ENCODE results near the gene SESTD1.

The SESTD1 gene

DNA sequence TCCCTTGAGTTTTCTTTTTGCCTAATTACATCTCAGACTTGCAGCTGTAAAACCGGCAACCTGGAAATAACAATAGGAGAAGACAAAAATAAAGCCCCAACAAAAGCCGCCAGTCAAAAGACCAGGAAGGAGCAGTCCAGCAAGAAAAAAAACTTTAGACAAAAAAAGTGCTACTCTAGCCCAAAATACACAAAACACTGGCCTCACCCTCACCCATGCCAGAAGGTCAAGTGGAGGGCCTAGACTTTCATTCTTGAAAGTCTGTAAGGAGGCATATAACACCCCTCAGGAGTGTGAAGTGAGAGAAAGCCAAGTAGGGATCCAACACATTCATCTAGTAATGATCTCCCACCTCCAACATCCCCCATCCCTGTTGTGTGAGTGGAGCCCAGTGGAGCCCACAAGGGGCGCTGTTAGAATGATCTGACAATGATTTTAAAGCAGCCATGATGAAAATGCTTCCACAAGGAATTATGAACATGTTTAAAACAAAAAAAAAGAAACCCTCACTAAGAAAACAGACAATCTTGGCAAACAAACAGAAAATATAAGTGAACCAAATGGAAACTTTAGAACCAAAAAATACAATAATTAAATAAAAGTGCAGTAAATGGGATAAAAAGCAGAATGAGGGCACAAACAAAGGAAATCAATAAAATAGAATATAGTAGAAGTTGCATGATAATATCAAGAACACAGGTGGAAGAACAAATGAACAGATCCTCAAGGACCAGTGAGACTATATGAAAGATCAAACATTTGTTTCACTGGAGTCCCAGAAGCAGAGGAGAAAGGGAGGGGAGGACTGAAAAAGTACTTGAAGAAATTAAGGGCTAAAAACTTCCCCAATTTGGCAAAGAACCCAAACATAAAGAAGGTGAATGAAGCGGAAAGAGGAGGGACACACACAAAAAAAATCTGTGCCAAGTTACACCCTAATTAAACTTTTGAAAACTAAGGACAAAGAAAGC lies 23.9 kb downstream of the SESTD1 start:
- WGBS, result 94% methylated on average over 3 of the region's 4 CpGs
- H2BK15ac ChIP-seq (ENCODE audit: low read depth, poor library complexity, severe bottlenecking), result no peak overlapping the region
- no peaks in the 10 kb centered on the region for H3K9me3 ChIP-seq (ENCODE audit: control insufficient read depth, low read length)
- H3K4me2 ChIP-seq (ENCODE audit: low read length, poor library complexity, severe bottlenecking), result no peak overlapping the region
- no peak overlapping the region for H2AFZ ChIP-seq (ENCODE audit: low read depth, low read length)
- no peak overlapping the region for H2BK12ac ChIP-seq (ENCODE audit: low read length in 2 of 2)
- no peak overlapping the region for H3K18ac ChIP-seq (ENCODE audit: low read depth in 1 of 2, low read length in 2 of 2)
- H3K79me1 ChIP-seq (replicated peaks; ENCODE audit: low read length, poor library complexity, severe bottlenecking), result peaks cover 19% of the 10 kb centered on the region
- H3K36me3 ChIP-seq (ENCODE audit: control insufficient read depth in 1 of 2, insufficient read depth in 2 of 2, low read depth in 1 of 2, low read length in 2 of 2), result no peaks in the 10 kb centered on the region
- no peaks in the 10 kb centered on the region for H3K27me3 ChIP-seq (ENCODE audit: control insufficient read depth in 1 of 2, insufficient read depth in 1 of 2, low read length in 2 of 2)
- no peak overlapping the region for H3K4me3 ChIP-seq (ENCODE audit: insufficient read depth in 1 of 2, low read depth in 1 of 2, low read length in 2 of 2)
- peak overlapping the region; percentile 11 for H2AK5ac ChIP-seq (ENCODE audit: low read length, severe bottlenecking)
- no peak overlapping the region for H2BK120ac ChIP-seq (ENCODE audit: low read depth, low read length)
- H4K8ac ChIP-seq (ENCODE audit: low read length), result no peak overlapping the region
- H4K91ac ChIP-seq (ENCODE audit: low read length), result no peak overlapping the region
- H3K27ac ChIP-seq (ENCODE audit: low read length, poor library complexity, severe bottlenecking), result no peak overlapping the region
- H3K14ac ChIP-seq (ENCODE audit: low read length in 2 of 2), result no peak overlapping the region
- H3K4ac ChIP-seq (ENCODE audit: low read depth in 1 of 2, low read length in 2 of 2), result no peak overlapping the region
- H3K23ac ChIP-seq (ENCODE audit: low read length in 2 of 2), result no peak overlapping the region
- no peaks in the 10 kb centered on the region for H3K4me1 ChIP-seq (ENCODE audit: control insufficient read depth, insufficient read depth, low read depth, low read length)
- no peak overlapping the region for H2BK5ac ChIP-seq (ENCODE audit: low read depth, low read length, poor library complexity, severe bottlenecking)
- DNase-seq, result no peak
- no peak overlapping the region for H3K9ac ChIP-seq (ENCODE audit: low read length)

GRCh38 chr2:179239838-179240237 lies 24.8 kb downstream of the SESTD1 start:
- Histone ChIP-seq H2BK12ac (ENCODE audit: low read length in 2 of 2) (no peak overlapping the region), H3K9ac (ENCODE audit: low read length) (no peak overlapping the region), H4K8ac (ENCODE audit: low read length) (no peak overlapping the region), H3K27me3 (ENCODE audit: control insufficient read depth in 1 of 2, insufficient read depth in 1 of 2, low read length in 2 of 2) (no peaks in the 10 kb centered on the region), H2AK5ac (ENCODE audit: low read length, severe bottlenecking) (no peak overlapping the region), H3K14ac (ENCODE audit: low read length in 2 of 2) (no peak overlapping the region), H2BK15ac (ENCODE audit: low read depth, poor library complexity, severe bottlenecking) (no peak overlapping the region), H3K4me2 (ENCODE audit: low read length, poor library complexity, severe bottlenecking) (no peak overlapping the region), H2AFZ (ENCODE audit: low read depth, low read length) (no peak overlapping the region), H3K4ac (ENCODE audit: low read depth in 1 of 2, low read length in 2 of 2) (no peak overlapping the region), H2BK5ac (ENCODE audit: low read depth, low read length, poor library complexity, severe bottlenecking) (no peak overlapping the region), H3K36me3 (ENCODE audit: control insufficient read depth in 1 of 2, insufficient read depth in 2 of 2, low read depth in 1 of 2, low read length in 2 of 2) (no peaks in the 10 kb centered on the region), H2BK120ac (ENCODE audit: low read depth, low read length) (no peak overlapping the region), H3K4me1 (ENCODE audit: control insufficient read depth, insufficient read depth, low read depth, low read length) (no peaks in the 10 kb centered on the region), H3K79me1 (replicated peaks; ENCODE audit: low read length, poor library complexity, severe bottlenecking) (peaks cover 17% of the 10 kb centered on the region), H3K18ac (ENCODE audit: low read depth in 1 of 2, low read length in 2 of 2) (no peak overlapping the region), H3K9me3 (ENCODE audit: control insufficient read depth, low read length) (no peaks in the 10 kb centered on the region), H3K27ac (ENCODE audit: low read length, poor library complexity, severe bottlenecking) (no peak overlapping the region), H3K23ac (ENCODE audit: low read length in 2 of 2) (no peak overlapping the region), H3K4me3 (ENCODE audit: insufficient read depth in 1 of 2, low read depth in 1 of 2, low read length in 2 of 2) (no peak overlapping the region), H4K91ac (ENCODE audit: low read length) (no peak overlapping the region)
- WGBS, result 96% methylated on average over 2 of the region's 2 CpGs
- no peak for DNase-seq

DNA sequence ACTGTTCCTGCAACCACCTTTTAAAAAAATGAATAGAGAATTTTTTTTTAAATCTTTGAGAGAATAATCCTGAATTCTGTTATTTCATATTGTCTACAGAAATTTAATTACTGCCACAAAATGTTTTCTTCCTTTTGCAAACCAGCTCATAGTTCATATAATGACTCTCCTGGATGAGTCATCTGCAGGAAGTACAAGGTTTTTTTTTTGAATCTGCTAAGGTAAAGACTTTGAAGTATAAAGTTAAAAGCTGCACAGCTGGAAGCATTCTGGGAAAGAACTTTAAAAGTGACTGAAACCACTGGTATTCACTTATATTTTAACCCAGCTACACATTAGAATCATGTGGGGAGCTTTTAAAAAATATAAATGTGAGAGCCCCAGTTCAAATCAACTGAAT lies 25.4 kb downstream of the SESTD1 start:
- H2BK15ac ChIP-seq (ENCODE audit: low read depth, poor library complexity, severe bottlenecking), result no peak overlapping the region
- no peak overlapping the region for H3K4me2 ChIP-seq (ENCODE audit: low read length, poor library complexity, severe bottlenecking)
- H2AFZ ChIP-seq (ENCODE audit: low read depth, low read length), result no peak overlapping the region
- H3K79me1 ChIP-seq (replicated peaks; ENCODE audit: low read length, poor library complexity, severe bottlenecking), result peaks cover 19% of the 10 kb centered on the region
- no peak overlapping the region for H3K9ac ChIP-seq (ENCODE audit: low read length)
- no peaks in the 10 kb centered on the region for H3K36me3 ChIP-seq (ENCODE audit: control insufficient read depth in 1 of 2, insufficient read depth in 2 of 2, low read depth in 1 of 2, low read length in 2 of 2)
- H3K4ac ChIP-seq (ENCODE audit: low read depth in 1 of 2, low read length in 2 of 2), result no peak overlapping the region
- DNase-seq, result no peak
- no peaks in the 10 kb centered on the region for H3K9me3 ChIP-seq (ENCODE audit: control insufficient read depth, low read length)
- no peak overlapping the region for H3K18ac ChIP-seq (ENCODE audit: low read depth in 1 of 2, low read length in 2 of 2)
- H3K4me1 ChIP-seq (ENCODE audit: control insufficient read depth, insufficient read depth, low read depth, low read length), result no peaks in the 10 kb centered on the region
- no peaks in the 10 kb centered on the region for H3K27me3 ChIP-seq (ENCODE audit: control insufficient read depth in 1 of 2, insufficient read depth in 1 of 2, low read length in 2 of 2)
- no peak overlapping the region for H2BK120ac ChIP-seq (ENCODE audit: low read depth, low read length)
- H3K14ac ChIP-seq (ENCODE audit: low read length in 2 of 2), result no peak overlapping the region
- no peak overlapping the region for H4K8ac ChIP-seq (ENCODE audit: low read length)
- no peak overlapping the region for H3K4me3 ChIP-seq (ENCODE audit: insufficient read depth in 1 of 2, low read depth in 1 of 2, low read length in 2 of 2)
- no peak overlapping the region for H2BK12ac ChIP-seq (ENCODE audit: low read length in 2 of 2)
- H4K91ac ChIP-seq (ENCODE audit: low read length), result no peak overlapping the region
- no peak overlapping the region for H2AK5ac ChIP-seq (ENCODE audit: low read length, severe bottlenecking)
- H3K27ac ChIP-seq (ENCODE audit: low read length, poor library complexity, severe bottlenecking), result peak overlapping the region; percentile 47
- no peak overlapping the region for H3K23ac ChIP-seq (ENCODE audit: low read length in 2 of 2)
- no peak overlapping the region for H2BK5ac ChIP-seq (ENCODE audit: low read depth, low read length, poor library complexity, severe bottlenecking)

DNA sequence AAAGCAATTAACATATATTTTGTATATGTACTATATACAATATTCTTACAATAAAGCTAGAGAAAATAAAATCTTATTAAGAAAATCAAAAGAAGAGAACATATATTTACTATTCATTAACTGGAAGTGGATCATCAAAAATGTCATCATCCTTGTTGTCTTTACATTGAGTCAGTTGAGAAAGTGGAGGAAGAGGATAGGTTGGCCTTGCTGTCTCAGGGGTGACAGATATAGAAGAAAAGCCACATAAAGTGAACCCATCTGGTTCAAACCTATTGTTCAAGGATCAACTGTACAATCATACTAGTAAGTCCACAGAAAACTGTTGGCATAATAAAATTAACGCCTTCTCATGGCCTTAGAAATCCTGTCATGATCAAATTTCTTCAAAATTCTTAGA lies 26.6 kb downstream of the SESTD1 start:
- Histone ChIP-seq H3K14ac (ENCODE audit: low read length in 2 of 2) (no peak overlapping the region), H3K27me3 (ENCODE audit: control insufficient read depth in 1 of 2, insufficient read depth in 1 of 2, low read length in 2 of 2) (no peaks in the 10 kb centered on the region), H3K4me1 (ENCODE audit: control insufficient read depth, insufficient read depth, low read depth, low read length) (peaks cover 2% of the 10 kb centered on the region), H2AK5ac (ENCODE audit: low read length, severe bottlenecking) (no peak overlapping the region), H3K23ac (ENCODE audit: low read length in 2 of 2) (no peak overlapping the region), H3K27ac (ENCODE audit: low read length, poor library complexity, severe bottlenecking) (no peak overlapping the region), H3K9ac (ENCODE audit: low read length) (no peak overlapping the region), H3K36me3 (ENCODE audit: control insufficient read depth in 1 of 2, insufficient read depth in 2 of 2, low read depth in 1 of 2, low read length in 2 of 2) (peaks cover 0 to 6% of the 10 kb centered on the region in 2 experiments), H3K4ac (ENCODE audit: low read depth in 1 of 2, low read length in 2 of 2) (no peak overlapping the region), H3K4me2 (ENCODE audit: low read length, poor library complexity, severe bottlenecking) (no peak overlapping the region), H2BK15ac (ENCODE audit: low read depth, poor library complexity, severe bottlenecking) (no peak overlapping the region), H2BK120ac (ENCODE audit: low read depth, low read length) (no peak overlapping the region), H3K18ac (ENCODE audit: low read depth in 1 of 2, low read length in 2 of 2) (no peak overlapping the region), H4K8ac (ENCODE audit: low read length) (no peak overlapping the region), H3K4me3 (ENCODE audit: insufficient read depth in 1 of 2, low read depth in 1 of 2, low read length in 2 of 2) (no peak overlapping the region), H2BK5ac (ENCODE audit: low read depth, low read length, poor library complexity, severe bottlenecking) (no peak overlapping the region), H3K79me1 (replicated peaks; ENCODE audit: low read length, poor library complexity, severe bottlenecking) (peaks cover 21% of the 10 kb centered on the region), H2BK12ac (ENCODE audit: low read length in 2 of 2) (no peak overlapping the region), H2AFZ (ENCODE audit: low read depth, low read length) (no peak overlapping the region), H4K91ac (ENCODE audit: low read length) (no peak overlapping the region), H3K9me3 (ENCODE audit: control insufficient read depth, low read length) (no peaks in the 10 kb centered on the region)
- WGBS, result no CpG with 5 or more reads among the region's 1 CpG
- DNase-seq, result no peak
